Measurements from ENCODE around the gene HUNK. TPM values are rescaled to one million over a fixed set of nuclear protein-coding genes. Genes with fewer than 3 reads are reported as not detected.

HUNK gene
- total RNA-seq, 4 donors from 2014 or later, result 1.6 to 7.0 (median 3.4) TPM

DNA sequence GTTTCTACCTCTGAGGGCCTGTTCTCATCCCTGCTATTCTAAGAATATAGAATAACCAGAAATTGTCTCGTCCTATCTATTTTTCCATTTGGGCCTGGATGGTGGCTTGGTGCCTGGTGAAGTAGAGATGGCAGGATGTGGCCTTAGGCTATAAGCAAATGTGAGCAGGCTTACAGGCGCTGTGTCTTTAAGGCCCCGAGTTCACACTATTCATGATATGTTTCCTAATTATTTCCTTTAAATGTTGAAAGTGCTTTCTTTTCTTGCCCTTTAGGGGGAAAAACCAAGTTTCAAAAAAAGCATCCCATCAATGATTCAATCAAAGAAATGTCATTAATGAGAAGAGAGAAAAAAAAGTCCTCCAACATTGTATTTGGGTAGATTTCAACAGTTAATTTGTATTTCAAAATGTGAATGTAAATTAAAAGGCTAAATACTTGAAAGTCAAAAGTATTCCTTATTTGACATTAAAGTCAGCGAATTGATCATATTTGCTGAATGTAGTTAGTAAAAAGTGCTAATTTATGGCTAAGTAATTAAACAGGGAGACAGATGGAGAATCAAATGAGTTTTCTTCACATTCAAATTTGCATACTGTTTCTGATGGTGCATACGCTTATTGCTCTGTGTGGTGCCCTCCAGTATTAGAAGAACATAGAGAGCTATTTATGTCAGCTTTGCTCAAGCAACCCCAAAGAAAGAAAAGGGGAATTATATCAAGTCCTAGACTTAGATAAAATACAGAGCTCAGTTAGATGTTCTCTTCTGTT lies 34.0 kb upstream of the HUNK start:
- no peak overlapping the region for H3K4me3 ChIP-seq
- no peak for DNase-seq
- H3K9me3 ChIP-seq, result no peaks in the 10 kb centered on the region
- H3K4me1 ChIP-seq, result no peaks in the 10 kb centered on the region
- no peaks in the 10 kb centered on the region for H3K27me3 ChIP-seq
- H3K27ac ChIP-seq, result no peak overlapping the region
- H3K36me3 ChIP-seq, result no peaks in the 10 kb centered on the region
- TF ChIP-seq, protein P1, sequence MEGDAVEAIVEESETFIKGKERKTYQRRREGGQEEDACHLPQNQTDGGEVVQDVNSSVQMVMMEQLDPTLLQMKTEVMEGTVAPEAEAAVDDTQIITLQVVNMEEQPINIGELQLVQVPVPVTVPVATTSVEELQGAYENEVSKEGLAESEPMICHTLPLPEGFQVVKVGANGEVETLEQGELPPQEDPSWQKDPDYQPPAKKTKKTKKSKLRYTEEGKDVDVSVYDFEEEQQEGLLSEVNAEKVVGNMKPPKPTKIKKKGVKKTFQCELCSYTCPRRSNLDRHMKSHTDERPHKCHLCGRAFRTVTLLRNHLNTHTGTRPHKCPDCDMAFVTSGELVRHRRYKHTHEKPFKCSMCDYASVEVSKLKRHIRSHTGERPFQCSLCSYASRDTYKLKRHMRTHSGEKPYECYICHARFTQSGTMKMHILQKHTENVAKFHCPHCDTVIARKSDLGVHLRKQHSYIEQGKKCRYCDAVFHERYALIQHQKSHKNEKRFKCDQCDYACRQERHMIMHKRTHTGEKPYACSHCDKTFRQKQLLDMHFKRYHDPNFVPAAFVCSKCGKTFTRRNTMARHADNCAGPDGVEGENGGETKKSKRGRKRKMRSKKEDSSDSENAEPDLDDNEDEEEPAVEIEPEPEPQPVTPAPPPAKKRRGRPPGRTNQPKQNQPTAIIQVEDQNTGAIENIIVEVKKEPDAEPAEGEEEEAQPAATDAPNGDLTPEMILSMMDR (IDR thresholded peaks at IDR 0.05), result no peak
- TF ChIP-seq POLR2A (IDR thresholded peaks at IDR 0.05), result no peak

DNA sequence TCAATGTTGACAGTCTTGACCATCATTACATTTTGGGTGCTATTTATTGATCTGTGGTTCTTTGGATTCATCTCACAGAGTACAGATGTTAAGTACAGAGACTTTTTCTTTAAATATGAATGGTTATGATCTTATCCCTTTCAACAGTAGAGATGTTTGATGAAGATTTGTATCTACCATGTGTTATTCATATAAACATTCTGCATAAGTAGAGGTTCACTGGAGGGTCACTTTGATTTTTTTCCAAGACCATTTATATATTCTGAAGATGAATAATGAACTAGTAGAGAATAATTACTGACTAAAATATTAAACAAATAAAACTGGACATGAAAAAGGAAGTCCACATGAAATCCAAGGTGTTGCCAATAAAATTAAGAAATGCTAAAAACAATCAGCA lies 28.6 kb upstream of the HUNK start:
- DNase-seq, result no peak
- Histone ChIP-seq H3K36me3 (no peaks in the 10 kb centered on the region), H3K4me1 (no peaks in the 10 kb centered on the region), H3K4me3 (no peak overlapping the region), H3K27me3 (no peaks in the 10 kb centered on the region), H3K27ac (no peak overlapping the region), H3K9me3 (no peaks in the 10 kb centered on the region)
- TF ChIP-seq, protein P1 (IDR thresholded peaks at IDR 0.05), result no peak
- no peak for TF ChIP-seq POLR2A (IDR thresholded peaks at IDR 0.05)

DNA sequence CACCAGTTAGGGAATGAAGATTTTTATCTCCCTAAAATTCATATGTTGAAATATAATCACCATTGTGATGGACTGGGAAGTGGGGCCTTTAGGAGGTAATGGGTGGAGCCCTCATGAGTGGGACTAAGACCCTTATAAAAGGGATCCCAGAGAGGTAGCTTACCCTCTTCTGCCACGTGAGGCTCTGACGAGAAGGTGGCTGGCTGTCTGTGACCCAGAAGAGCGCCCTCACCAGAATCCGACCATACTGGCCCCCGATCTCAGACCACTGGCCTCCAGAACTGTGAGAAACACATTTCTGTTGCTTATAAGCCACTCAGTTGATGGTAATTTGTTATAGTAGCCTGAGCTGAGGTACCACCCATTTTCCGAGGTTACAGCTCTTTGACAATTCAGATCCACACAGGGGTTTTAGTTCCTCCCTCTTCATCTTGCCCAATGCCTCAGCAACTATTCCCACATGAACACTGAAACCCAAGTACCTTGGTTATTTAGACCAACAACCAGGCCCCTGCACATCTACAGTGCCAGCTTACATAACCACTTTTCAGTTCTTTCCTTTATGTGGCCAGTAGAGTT lies 27.6 kb upstream of the HUNK start:
- Histone ChIP-seq H3K9me3 (no peaks in the 10 kb centered on the region), H3K27ac (no peak overlapping the region), H3K27me3 (no peaks in the 10 kb centered on the region), H3K4me3 (no peak overlapping the region), H3K4me1 (no peaks in the 10 kb centered on the region), H3K36me3 (no peaks in the 10 kb centered on the region)
- no peak for TF ChIP-seq POLR2A (IDR thresholded peaks at IDR 0.05)
- TF ChIP-seq, protein P1 (IDR thresholded peaks at IDR 0.05), result no peak
- DNase-seq, result no peak

DNA sequence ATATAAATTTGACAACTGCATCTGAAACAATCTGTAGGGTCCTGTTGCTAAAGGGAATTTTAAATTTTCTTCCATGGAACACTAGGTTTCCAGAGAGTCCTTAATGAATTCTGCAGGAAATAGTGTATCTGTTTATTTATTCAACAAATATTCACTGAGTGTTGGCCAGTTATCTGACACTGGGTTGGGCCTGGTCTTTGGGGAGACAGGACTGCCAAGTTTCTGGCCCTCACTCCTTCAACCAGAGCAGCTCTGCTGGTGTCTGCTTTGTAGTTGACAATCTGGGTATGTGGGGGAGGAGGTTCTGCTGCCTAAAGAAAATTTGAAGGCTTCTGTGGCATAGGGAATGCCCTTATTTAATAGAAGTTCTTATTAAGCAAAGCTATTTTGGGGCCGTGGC lies 26.1 kb upstream of the HUNK start:
- Histone ChIP-seq H3K4me3 (no peak overlapping the region), H3K4me1 (no peaks in the 10 kb centered on the region), H3K27me3 (no peaks in the 10 kb centered on the region), H3K9me3 (no peaks in the 10 kb centered on the region), H3K27ac (no peak overlapping the region), H3K36me3 (no peaks in the 10 kb centered on the region)
- TF ChIP-seq, protein P1 (IDR thresholded peaks at IDR 0.05), result no peak
- TF ChIP-seq POLR2A (IDR thresholded peaks at IDR 0.05), result no peak
- no peak for DNase-seq

DNA sequence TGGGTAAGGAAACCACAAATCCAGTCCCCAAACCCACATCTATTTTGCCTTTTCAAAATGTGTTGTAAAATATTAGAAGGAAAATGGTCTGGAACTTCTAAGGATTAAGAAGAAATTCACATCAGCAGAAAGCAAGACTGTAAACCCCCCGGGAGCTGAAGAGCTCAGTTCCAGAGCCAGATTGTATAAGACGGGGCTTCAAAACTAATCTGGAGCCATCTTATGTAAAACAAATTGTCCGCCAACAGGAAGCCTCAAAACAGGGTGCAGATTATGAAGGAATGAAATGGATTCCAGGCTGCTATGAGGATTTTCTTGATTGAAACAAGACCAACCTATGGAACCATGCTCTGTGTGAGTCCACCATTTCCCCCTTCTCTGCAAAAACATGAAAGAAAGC lies 25.1 kb upstream of the HUNK start:
- TF ChIP-seq POLR2A (IDR thresholded peaks at IDR 0.05), result no peak
- TF ChIP-seq, protein P1 (IDR thresholded peaks at IDR 0.05), result no peak
- Histone ChIP-seq H3K9me3 (no peaks in the 10 kb centered on the region), H3K4me3 (no peak overlapping the region), H3K27ac (no peak overlapping the region), H3K4me1 (no peaks in the 10 kb centered on the region), H3K36me3 (no peaks in the 10 kb centered on the region), H3K27me3 (no peaks in the 10 kb centered on the region)
- no peak for DNase-seq
